HG03342 (cell line): ENCODE results near the gene STEAP1.
"Not testable (repeated sequence)": the region's sequence is repeated elsewhere in the genome, so short reads cannot be mapped to it uniquely, and the experiment has no call there.

ENCODE experiments used
- ATAC-seq: cut with Tn5 transposase; IDR thresholded peaks from one replicate; pipeline ENCODE4 v1.9.1; 2021; ENCODE audit warnings: mild to moderate bottlenecking, moderate library complexity; ENCODE audit not compliant: unreplicated experiment

STEAP1 gene

GRCh38 chr7:90173127-90173844 lies 19.0 kb downstream of the STEAP1 start:
- ATAC-seq: peak; percentile 91

- ATAC-seq: no peak
These were observed 21.4 kb downstream of the STEAP1 start for GRCh38 chr7:90175667-90176066.

- no peak for ATAC-seq
These were observed 21.9 kb downstream of the STEAP1 start for GRCh38 chr7:90176195-90176594.

GRCh38 chr7:90178166-90178565 lies 23.9 kb downstream of the STEAP1 start:
- no peak for ATAC-seq

DNA sequence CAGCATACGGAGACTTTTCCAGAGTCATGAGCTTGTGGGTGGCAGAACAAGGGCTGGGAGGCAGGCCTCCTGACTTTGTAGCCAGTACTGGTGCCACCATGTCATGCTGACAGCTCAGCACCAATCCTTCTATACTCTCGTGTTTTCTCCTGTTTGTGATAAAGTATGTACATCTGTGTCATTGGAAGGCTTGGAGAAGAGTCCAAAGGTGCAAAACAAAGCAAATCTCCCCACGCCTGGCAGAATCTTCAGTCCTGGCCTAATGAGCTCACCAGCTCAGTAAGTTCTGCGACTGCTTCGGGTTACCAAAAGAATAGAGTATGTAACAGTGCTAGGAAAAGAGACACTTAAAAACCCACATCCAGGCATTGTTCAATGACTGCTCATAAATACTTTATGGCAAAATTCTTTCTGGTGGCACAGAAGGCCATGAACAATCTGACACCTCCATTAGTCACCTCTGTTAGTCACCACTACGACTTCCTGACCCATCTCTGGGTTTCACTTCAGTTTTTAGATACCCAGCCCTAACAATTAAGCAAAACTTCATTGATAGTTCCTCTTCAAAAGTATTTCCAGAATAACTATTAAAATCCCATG lies 24.5 kb downstream of the STEAP1 start:
- ATAC-seq: peak; percentile 97

GRCh38 chr7:90180011-90180585 lies 25.8 kb downstream of the STEAP1 start:
- ATAC-seq: no peak

DNA sequence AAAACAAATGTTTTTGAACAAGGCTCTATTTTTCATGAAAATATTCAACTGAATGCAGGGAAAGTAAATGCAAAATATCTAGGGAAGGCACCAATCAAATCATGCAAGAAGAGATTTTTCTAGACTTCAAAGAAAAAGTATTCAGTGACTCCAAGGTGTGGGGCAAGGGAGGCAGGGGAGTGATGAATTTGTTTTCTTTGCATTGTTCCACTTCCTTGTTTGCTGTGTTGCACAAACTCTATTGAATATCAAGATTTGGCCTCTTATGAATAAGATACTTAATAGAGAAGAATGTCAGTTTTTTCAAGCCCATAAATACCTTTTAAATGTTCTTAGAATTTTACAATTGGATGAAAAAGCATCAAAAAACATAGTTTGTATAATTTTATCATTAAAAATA lies 26.4 kb downstream of the STEAP1 start:
- no peak for ATAC-seq

DNA sequence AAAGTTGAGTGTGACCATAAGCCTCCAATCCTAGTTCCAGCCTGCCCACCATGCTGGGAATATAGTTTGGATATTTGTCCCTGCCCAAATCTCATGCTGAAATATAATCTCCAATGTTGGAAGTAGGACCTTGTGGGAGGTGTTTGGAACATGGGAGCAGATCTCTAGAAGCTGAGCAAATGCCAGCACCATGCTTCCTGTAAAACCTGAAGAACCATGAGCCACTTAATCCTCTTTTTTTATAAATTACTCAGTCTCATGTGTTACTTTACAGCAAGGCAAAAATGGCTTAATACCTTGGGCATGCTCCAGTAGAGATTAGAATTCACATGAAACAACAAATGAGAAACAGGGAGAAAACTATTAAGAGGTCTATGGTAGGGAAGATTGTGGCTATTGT lies 27.2 kb downstream of the STEAP1 start:
- ATAC-seq: no peak

DNA sequence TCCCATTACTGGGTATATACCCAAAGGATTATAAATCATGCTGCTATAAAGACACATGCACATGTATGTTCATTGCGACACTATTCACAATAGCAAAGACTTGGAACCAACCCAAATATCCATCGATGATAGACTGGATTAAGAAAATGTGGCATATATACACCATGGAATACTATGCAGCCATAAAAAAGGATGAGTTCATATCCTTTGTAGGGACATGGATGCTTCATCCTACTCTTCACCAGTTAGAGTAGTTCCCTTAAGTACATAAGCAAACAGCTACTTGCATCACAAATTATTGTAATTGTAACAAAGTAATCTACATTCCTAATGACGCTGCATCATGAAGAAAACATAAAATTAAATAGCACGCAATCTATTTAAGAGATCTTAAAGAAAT lies 32.0 kb downstream of the STEAP1 start:
- not testable (repeated sequence) for ATAC-seq

GRCh38 chr7:90187507-90188050 lies 33.3 kb downstream of the STEAP1 start:
- ATAC-seq: no peak

DNA sequence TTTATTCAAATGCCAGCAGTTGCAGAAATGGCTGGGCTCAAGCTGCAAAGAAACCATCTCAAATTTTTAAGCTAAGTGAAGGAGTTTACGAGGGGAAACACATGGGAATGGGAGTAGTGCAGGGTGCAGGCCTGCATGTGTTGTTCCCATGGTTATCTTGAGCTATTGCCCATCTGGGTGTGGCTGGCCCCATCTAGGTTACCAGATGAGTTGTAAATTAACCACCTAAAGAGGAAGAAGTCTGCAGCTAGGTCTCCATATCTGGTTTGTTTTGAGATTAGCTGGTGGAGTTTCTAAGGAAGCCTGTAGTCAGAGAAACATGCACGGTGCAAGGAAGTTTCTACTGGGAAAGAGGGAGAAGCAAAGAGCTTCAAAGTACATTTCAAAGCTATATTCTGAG lies 34.0 kb downstream of the STEAP1 start:
- ATAC-seq: peak; percentile 97

DNA sequence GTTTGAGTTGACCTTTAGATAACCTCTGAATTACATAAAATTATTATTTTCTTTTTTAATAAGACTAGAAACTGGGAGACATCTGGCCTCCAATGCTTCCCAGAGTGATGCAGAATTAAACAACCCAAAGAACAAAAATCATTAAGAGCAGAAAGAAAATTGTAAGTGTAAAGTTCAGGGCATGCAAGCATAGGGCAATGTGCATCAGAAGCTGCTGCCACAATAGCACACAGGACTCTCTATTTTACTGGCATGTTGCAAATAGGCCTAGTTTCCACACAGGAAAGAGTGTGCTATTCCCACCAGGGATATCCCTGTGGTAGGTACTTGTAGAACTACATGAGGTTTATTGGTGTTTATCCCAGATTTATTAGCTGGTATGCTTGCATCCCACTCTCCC lies 36.7 kb downstream of the STEAP1 start:
- ATAC-seq: no peak

DNA sequence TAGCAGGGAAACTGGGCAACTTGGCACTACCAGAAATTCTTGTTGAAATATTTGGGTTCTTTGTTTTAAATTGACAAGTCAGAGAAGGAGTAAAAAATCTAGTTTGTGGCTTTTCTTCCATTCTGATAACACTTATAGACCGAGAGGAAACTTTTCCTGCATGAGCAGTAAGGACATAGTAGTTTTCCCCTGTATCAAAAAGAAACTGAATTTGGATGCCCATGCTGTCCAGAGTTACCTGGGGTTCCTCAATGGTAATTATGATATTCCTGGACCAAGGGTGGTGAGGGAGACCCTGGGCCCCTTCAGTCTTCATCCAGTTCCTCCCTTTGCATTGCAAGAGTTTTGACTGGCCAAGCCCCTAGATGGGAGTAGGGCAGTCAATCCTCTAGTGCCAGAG lies 37.4 kb downstream of the STEAP1 start:
- ATAC-seq: no peak

- ATAC-seq: no peak
These were observed 38.8 kb downstream of the STEAP1 start for GRCh38 chr7:90192876-90193750.

GRCh38 chr7:90194911-90195809 lies 40.9 kb downstream of the STEAP1 start:
- ATAC-seq: no peak

DNA sequence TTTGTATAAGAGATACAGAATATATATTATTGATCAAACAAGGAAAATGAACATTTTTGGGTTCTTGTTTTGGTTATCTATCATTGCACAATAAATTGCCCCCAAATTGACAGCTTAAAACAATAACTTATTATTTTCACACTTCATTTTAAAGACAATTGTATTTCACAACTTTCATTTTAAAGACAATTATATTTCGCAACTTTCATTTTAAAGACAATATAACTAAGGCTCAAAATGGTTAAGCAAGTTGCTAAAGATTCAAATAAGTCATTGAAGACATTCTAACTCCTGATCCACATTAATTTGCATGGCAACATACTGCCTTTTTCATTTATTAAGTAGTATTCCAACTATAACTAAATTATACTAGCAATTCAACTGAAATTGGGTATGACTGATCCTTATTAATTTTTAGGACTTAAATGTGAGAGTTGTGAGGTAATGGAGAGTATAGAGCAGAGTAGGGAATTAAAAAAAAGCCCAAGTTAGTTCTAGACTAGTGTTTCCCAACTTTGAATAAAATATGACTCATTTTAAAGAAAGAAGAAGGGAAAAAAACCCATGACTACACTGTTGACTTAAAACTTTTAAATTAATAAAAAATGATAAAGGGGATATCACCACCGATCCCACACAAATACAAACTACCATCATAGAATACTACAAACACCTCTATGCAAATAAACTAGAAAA lies 47.4 kb downstream of the STEAP1 start:
- no peak for ATAC-seq

DNA sequence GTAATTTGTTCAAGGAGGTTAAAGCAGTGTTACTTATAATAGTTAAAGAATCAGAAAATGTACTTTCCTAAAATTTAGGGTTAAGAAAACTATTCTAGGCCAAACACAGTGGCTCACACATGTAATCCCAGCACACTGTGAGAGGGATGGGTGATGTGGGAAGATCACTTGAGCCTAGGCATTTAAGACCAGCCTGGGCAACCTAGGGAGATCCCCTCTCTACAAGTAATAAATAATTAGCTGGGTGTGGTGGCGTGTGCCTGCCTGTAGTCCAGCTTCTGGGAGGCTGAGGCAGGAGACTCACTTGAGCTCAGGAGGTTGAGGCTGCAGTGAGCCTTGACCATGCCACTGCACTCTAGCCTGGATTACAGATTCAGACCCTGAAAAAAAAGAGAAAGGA lies 53.7 kb downstream of the STEAP1 start:
- no peak for ATAC-seq

DNA sequence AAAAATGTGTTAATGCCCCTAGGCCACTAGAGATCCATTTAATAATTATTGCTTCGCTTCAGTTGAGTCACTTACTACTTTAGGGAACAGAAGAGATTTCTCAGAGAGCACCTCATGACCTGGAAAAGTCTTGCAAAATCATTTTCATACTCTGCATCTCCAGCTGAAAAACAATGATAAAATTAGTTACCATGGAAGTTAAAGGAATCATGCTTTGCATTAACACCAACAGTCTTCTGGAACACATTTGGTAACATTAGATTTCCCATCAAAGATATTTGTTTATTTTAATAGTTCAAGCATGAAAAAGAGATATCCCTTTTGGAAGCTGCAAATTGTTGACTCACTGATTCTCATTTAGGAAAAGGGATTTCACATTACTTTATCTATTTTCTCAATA lies 55.5 kb downstream of the STEAP1 start:
- no peak for ATAC-seq

DNA sequence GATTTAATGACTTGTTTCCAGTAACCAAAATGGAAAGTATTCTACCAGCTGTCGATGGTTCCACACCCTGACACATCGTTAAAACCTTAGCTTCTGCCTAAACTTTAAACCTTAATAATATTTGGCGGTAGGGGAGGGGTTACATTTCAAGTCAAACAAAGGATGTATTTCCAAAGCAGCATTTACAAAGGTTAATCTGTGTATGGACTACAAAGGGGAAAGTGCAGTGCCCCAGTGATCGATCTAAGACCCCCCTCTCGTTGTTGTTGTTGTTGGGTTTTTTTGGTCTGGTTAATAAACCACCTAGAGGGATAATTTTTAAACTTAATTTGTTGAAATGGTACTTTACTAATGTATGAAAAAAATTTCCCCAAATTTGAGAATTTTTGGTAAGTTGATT lies 56.2 kb downstream of the STEAP1 start:
- ATAC-seq: no peak

DNA sequence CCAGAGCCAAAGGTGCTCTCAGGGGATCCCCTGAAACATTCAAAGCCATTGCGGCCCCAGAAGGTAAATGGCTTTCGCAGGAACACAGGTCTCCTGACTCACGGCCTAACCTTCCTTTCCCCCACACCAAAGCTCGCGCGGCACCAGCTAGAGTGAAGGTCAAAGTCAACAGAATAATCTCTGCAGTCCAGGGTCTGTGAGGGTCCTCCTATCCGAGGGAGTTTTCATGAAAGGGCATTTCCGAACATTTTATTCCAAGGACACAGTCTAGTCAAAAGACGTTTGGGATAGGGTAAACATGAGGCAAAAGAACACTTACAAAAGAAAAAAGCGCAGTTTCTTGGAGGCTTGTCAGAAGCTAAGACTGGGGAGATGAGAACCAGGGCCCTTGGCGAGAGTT lies 56.7 kb downstream of the STEAP1 start:
- ATAC-seq: peak; percentile 9
